SIG-M5 treated with dmso at 0.1 percent for 504 hours (cell line): Measurements from ENCODE around the gene PEDS1.
A peak's percentile ranks its signal among the peaks of the same experiment; 100 is the strongest.
"Not testable (repeated sequence)": the region's sequence is repeated elsewhere in the genome, so short reads cannot be mapped to it uniquely, and the experiment has no call there.

ENCODE experiments used
- DNase-seq: peaks from one replicate; lab custom pipeline; 2025; ENCODE audit not compliant: unreplicated experiment; lab: John Stamatoyannopoulos, UW

PEDS1 gene

DNA sequence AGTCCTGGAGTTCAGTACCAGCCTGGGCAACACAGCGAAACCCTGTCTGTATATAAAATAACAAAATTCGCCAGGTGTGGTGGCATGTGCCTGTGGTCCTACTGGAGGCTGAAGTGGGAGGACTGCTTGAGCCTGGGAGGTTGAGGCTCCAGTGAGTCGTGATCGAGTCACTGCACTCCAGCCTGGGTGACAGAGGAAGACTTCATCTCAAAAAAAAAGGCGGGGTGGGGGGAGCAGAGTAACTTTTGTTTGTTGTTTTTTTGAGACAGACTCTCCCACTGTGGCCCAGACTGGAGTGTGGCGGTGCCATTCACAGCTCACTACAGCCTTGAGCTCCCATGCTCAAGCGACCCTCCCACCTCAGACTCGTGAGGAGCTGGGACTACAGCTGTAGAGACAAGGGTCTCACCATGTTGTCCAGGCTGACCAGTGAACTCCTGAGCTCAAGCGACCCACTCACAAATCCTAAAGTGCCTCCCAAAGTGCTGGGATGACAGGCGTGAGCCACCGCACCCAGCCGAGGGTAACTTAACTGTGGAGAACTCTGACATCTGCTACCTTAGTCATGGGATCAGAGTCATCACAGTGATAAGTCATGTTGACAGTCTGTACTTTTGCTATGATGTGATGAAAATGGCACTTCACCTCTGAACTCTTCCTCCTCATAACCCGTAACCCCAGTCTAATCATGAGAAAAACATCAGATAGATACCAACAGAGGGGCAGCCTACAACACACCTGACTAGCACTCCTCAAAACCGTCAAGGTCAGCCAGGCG is 16.5 kb downstream of the PEDS1 start:
- no peak for DNase-seq

DNA sequence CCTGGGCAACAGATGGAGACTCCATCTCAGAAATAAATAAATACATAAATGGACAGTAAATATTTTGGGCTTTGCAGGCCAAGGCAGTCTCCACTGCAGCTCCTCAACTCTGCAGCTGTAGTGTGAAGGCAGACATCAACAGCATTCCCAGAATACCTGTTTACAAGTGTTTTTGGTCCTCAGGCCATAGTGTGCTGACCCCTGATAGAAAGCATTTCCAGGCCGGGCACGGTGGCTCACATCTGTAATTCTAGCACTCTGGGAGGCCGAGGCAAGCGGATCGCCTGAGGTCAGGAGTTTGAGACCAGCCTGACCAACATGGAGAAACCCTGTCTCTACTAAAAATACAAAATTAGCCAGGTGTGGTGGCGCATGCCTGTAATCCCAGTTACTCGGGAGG is 18.4 kb downstream of the PEDS1 start:
- not testable (repeated sequence) for DNase-seq

DNA sequence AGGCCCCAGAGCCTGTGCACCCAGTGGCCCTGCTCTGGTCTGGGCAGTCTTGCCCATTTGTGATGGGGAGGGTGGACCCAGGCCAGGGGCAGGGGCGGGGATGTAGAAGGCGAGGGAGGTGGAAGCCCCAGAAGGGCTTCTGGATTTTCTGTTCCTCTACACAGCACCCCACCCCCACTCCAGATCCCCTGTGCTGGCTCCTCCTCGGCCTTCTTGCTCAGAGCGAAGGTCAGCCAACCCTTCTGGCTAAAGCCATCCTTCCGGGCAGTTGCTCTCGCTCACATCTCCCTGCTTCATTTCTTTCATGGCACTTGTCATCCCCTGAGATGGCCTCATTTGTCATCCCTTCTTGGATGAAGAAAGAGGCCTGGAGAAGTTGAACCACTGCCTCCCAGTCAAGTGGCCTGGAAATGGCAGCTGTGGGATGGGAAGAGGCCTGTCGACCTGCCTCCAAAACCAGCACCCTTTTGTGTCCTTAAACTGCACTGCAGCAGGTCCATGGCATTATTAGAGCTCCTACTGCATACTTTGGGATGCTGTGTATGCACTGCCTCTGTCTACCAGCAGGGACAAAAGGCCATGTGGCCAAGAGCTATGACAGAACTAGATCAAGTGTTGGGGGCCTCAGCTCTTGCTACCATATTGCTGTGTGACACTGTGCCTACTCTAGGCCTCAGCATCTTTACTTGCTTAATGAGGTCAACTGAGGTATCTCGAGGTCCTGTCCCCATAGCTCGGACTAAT is 19.9 kb downstream of the PEDS1 start:
- DNase-seq = no peak

DNA sequence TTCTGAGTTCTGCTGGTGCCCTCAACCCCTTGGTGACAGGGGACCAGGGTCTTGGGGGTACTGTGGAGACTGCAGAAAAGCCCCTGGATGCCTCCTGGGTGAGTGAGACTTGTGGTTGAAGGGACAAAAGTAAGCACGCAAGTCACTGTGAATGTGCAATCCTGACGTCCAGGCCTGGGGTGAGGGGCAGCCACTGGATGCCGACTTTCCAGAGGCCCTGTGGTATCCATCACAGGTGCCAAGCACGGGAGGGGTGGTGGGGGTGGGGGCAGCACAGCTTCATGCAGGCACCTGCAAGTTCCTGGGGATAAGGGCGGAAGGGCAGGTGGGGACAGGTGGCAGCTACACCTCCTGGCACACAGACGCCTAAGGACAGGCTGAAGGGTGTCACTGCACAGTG is 20.5 kb downstream of the PEDS1 start:
- DNase-seq = no peak

DNA sequence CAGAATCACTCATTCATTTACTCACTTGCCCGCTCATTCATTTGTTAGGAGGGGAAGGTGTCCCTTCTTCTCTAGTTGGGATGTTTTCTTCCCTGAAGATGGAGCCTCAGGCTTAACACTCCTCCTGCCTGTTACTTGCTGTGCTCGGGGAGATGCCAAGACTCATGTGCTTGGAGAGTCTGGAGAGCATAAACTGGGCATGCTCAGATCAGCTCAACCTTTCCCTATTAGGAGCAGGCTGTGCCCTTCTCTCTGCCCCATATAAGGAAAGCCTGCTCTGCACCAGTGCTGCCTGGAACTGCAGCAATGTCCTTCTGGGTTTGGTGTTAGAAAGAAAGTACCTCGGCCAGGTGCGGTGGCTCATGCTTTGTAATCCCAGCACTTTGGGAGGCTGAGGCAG is 22.5 kb downstream of the PEDS1 start:
- DNase-seq = no peak

- DNase-seq = no peak
These were observed 23.2 kb downstream of the PEDS1 start for GRCh38 chr20:50130356-50130723.

DNA sequence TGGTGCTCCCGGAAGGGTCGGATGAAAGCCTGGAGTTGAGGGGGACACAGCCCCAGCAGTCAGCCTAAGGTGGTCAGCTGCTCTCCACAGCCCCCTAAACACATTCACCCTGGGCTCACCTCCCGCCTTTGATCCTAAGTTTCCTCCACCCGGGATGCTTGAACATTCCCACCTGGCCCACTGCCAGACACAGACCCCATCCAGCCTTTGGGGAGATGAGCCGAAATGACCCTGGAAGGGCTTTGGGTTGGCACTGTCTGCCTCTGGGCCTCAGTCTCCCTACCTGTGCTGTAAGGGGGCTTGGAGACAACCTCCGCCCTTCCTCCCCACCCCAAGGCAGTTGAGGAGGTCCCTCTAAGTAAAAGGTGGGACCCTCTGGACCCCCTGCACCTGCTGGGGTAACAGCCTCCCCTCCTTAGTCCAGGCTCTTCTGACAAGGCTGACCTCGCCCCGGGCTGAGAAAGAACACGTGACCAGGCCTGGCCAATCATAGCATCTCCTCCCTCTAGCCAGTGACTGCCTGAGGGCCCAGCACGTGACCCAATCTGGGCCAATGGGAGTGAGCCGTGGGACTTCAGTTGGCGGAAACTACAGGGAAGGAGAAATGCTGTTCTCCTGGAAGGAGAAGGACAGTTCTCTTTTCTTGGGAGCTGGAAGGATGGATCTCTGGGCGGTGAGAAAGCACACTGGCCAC is 23.7 kb downstream of the PEDS1 start:
- DNase-seq = no peak

DNA sequence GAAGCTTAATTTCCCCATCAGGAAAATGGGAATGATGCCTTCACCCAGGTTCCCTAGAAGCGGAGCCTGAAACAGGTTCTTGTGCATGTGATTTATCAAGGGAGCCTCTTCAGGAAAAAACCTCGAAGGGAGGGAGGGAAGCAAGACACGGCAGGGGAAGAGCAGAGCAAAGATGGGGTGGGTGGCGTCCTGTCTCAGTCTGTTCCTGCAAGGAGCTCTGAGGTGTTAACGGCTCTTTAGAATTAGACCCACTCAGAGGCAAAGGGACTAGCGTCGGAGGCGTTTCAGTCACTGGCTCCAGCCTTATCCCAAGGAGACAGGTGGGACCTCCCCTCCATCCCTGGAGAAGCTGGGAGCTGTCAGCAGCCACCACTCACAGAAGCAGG is 25.0 kb downstream of the PEDS1 start:
- no peak for DNase-seq

DNA sequence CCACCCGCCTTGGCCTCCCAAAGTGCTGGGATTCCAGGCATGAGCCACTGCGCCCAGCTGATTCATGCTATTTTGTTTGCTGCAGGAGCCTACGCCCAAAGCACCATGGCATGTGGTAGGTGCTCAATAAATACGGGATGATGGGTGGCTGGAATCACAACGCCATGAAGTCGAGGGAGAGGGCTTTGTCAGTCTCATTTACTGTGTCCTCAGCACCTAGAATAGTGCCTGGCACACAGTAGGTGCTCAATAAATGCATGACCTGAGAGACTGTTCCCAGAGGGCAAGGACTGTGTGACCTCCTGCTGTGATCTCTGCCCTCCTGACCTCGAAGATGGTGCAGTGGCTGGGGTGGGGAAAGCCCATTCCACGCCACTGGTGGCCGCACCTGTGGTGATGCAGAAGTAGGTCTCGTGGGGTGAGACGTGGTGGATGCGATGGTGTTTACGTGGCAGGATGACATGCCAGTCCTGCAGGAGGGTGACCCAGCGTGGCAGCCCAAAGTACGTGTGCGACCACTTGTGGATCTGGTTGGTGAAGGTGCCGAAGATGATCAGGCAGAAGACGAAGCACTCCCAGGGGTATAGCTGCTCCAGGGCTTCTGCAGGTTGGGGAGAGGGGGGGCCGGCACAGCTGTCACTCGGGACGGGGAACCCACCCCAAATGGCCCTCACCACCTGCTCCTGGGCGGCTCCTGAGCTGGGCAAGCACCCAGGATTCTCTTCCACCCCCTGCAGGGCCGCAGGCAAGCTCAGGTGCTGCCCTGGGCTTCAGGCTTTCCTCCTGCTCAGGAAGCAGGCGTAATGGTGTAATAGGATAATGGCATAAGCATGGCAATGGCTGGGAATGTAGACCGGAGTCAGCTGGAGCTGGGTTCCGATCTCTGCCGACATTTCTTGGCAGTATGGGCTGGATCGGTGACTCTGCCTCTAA is 25.7 kb downstream of the PEDS1 start:
- no peak for DNase-seq

DNA sequence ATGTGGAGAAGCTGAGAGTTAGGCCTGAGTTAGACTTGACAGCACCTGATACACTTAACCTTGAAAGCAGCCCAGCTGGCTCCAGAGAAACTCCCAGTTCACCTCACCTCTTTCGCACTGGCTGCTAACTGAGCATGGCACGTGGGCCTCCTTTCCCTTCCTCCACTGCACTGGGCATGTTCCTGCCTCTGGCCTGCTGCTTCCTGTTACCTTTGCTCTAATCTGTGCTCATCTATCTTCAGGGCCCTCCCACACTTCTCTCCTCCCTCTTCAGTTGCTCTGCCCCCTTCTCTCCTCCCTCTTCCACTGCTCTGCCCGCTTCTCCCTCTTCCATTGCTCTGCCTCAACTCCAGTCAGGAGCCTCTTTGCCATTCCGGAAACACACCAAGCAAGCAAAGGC is 26.9 kb downstream of the PEDS1 start:
- no peak for DNase-seq

GRCh38 chr20:50125279-50125678 is 28.2 kb downstream of the PEDS1 start:
- DNase-seq = no peak

- no peak for DNase-seq
These were observed 29.0 kb downstream of the PEDS1 start for GRCh38 chr20:50124496-50124895.

- no peak for DNase-seq
These were observed 30.1 kb downstream of the PEDS1 start for GRCh38 chr20:50123418-50123817.

DNA sequence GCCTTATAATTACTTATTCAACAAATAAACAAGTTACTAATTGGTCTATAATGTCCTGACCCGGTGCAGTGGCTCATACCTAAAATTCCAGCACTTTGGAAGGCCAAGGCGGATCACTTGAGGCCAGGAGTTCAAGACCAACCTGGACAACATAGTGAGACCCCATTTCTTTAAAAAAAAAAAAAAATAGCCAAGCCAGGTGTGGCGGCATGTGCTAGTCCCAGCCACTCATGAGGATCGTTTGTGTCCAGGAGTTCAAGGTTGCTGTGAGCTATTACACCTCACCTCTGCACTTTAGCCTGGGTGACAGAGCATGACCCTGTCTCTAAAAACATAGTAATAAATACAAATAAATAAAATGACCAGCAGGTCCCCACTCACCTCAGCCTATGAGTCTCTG is 30.8 kb downstream of the PEDS1 start:
- DNase-seq = no peak

GRCh38 chr20:50121858-50122271 is 31.7 kb downstream of the PEDS1 start:
- peak; percentile 38 for DNase-seq

GRCh38 chr20:50120935-50121693 is 32.4 kb downstream of the PEDS1 start:
- DNase-seq = peak; percentile 66

- DNase-seq = no peak
These were observed 35.3 kb downstream of the PEDS1 start for GRCh38 chr20:50118203-50118602.

GRCh38 chr20:50116368-50116999 is 37.0 kb downstream of the PEDS1 start:
- no peak for DNase-seq

- DNase-seq = peak; percentile 99
These were observed 37.7 kb downstream of the PEDS1 start for GRCh38 chr20:50115591-50116367.
